GM12891 (cell line): ENCODE measurements around the gene TNFRSF8.
"Not testable (repeated sequence)": the region's sequence is repeated elsewhere in the genome, so short reads cannot be mapped to it uniquely, and the experiment has no call there.

Experiments
- DNase-seq: peaks from one replicate; pipeline ENCODE4 v3.0.0; 2011; ENCODE audit warnings: low spot score; ENCODE audit not compliant: insufficient read length
- FAIRE-seq: peaks from 2 replicates; lab custom pipeline; 2011; peaks lifted over from hg19 to GRCh38; lab: Jason Lieb, UNC
- PAX5 ChIP-seq: IDR thresholded peaks from 2 replicates; pipeline ENCODE4 v1.6.1; 2011; ENCODE audit warnings: low read length, moderate library complexity, mild to moderate bottlenecking; ENCODE audit not compliant: insufficient read depth, severe bottlenecking
- POLR2A ChIP-seq: IDR thresholded peaks from 2 replicates; pipeline ENCODE4 v1.6.1; 2011; ENCODE audit warnings: low read depth, low read length, control low read depth
- POLR2AphosphoS5 ChIP-seq: IDR thresholded peaks from 2 replicates; pipeline ENCODE4 v1.6.1; 2011; ENCODE audit warnings: low read depth, low read length, control low read depth
- POU2F2 ChIP-seq: IDR thresholded peaks from 2 replicates; pipeline ENCODE4 v1.6.1; 2011; ENCODE audit warnings: low read depth, mild to moderate bottlenecking, control low read depth, low read length, moderate library complexity
- SPI1 ChIP-seq: IDR thresholded peaks from 2 replicates; pipeline ENCODE4 v1.6.1; 2011; ENCODE audit warnings: low read depth, low read length, control low read depth
- TAF1 ChIP-seq: IDR thresholded peaks from 2 replicates; pipeline ENCODE4 v1.6.1; 2011; ENCODE audit warnings: low read depth, low read length, control low read depth

TNFRSF8 gene

DNA sequence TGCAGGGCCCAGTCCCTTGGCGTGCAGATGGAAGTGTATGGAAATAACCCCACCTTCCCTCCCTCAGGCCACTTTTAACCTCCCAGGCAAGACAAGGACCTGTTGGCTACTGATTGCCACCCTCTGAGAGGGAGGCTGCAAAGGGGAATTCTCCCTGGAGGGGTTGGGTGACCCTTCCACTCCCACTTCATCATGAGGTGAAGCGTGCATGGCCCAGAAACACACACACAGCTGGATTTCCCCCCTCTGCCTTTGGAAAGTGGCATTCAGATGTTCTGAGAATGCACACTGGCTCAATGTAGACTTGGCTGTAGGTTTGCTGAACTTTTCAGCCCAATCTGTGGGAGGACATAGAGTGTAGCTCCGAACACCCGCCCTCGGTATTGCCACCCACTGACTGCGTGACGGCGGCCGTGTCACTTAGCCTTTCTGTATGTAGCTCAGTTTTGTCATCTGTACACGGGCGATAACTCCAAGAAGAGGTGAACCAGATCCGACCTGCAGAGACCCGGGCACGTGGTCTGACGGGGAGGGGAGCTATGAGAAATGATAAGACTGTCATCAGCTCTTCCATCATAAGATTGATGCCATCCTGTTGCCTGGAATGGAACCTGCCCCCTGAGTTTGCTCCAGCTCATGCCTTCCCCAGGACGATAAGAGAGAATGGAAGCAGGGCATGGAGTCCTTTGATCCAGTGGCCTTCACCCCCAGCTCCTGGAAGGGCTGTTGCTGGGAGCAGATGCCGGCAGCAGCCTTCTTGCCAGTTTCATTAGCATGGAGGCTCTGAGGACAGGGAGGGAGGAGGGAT, 24.5 kb upstream of the TNFRSF8 start:
- TF ChIP-seq POLR2AphosphoS5 (no peak), SPI1 (no peak), PAX5 (no peak), TAF1 (no peak), POU2F2 (no peak)
- FAIRE-seq (no peak), DNase-seq (no peak)

DNA sequence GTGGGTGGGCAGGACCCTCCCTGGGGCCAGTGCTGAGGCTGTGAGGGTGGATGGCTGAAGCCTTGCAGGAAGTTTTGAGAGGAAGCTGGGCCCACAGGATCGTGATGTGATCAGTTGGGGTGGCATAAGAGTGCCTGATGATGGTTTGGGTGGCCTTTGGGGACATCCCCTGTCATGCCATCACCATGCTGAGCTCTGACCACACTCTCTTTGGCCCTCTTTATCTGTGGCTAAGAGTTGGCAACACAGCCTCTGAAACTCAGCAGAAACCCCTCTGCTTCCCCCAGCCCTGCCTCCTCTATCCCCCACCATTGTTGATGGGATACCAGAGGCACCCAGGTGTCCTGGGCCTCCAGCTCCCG, 24.0 kb upstream of the TNFRSF8 start:
- no peak for DNase-seq
- FAIRE-seq: peak; percentile 79
- no peak for TF ChIP-seq POLR2A
- TF ChIP-seq POU2F2: no peak
- no peak for TF ChIP-seq PAX5
- TF ChIP-seq POLR2AphosphoS5: no peak
- TF ChIP-seq TAF1: no peak
- TF ChIP-seq SPI1: no peak

- not testable (repeated sequence) for DNase-seq, FAIRE-seq
Measured at GRCh38 chr1:12039824-12040456, 23.2 kb upstream of the TNFRSF8 start.

DNA sequence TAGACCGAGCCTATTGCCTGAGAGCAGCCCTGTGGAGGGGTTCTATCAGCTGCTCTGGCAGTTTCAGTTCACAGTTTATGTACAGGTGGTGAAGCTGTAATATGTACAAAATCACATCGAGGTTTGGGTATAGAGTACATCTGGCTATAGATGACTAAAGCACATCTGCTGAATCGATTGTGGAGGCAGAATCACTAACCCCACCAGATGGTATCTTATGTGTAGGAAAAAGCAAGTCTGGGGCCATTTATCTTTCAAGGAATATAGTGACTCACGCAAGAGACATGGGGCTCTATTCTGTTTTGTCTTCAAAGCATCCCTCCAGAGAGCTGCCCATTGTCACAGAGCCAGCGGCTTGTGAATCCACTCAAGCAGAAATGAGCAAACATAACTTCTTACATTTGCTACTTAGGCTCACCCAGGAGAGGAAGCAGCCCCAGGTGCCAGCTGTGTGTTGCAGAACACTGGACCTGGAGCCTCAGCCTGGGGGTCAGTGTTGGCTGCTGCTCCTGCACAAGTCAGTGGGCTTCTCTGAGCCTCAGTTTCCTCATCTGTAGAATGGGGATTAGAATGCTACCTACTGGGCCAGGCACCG, 22.5 kb upstream of the TNFRSF8 start:
- FAIRE-seq (peak; percentile 95), DNase-seq (no peak)
- TF ChIP-seq POU2F2: 0 out of 2 replicates have a peak, but pooled peaks have one; percentile 4
- no peak; the same call in 1 of the 2 replicates for TF ChIP-seq POLR2AphosphoS5
- peak; percentile 45 for TF ChIP-seq PAX5
- TF ChIP-seq SPI1: peak; percentile 66

- FAIRE-seq: peak; percentile 65
- DNase-seq: not testable (repeated sequence)
Measured at GRCh38 chr1:12044187-12044877, 18.8 kb upstream of the TNFRSF8 start.

DNA sequence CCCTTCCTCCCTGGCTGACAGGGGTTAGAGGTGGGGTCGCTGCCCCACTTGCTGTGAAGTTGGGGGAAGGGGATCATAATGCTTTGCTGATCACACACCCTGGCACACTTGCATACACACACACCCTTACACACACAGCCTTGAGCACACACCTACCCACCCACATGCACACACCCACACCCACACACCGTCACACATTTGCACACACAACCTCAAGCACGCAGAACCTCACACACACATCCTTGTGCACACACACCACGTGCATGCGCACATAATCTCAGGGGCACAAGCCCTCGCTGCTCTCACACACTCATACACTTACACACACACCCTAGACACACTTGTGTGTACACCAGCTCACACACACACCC, 16.4 kb upstream of the TNFRSF8 start:
- no peak for DNase-seq
- peak; percentile 96 for FAIRE-seq
- no peak for TF ChIP-seq POLR2A
- TF ChIP-seq TAF1: no peak
- TF ChIP-seq SPI1: no peak

DNA sequence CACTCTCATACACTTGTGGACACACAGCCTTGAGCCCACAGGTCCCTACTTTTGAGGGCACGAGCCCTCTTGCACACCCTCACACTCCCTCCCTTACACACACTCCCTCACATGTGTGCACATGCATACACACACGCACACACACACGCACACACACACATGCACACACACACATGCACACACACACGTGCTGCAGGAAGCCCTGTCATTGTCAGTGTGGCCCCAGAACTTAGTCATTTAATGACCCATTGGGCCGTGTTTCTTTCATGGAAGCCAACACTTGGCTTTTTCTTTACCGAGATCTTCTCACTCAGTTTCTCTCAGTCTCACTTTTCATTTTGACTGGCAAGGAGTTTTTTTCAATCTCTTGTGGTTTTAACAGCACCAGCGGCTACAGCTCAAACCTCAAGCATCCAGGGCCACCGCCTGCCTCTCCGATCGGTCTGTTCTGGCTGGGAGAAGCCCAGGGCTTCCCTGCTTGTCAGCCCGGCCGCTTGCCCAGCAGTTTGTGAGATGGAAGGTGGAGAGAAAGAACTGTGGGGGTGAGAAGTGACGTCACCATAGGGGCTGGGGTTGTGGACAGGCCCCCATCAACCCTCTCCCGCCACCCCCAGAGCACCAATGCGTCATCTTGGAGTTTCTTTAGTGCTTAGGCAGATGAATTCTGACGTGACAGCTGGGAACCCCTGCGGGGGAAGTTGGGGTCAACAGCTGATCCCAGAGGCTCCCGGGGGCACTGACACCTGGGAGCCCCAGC, 15.8 kb upstream of the TNFRSF8 start:
- no peak for DNase-seq
- FAIRE-seq: no peak
- no peak for TF ChIP-seq POLR2AphosphoS5
- TF ChIP-seq PAX5: peak; percentile 18
- no peak for TF ChIP-seq TAF1
- no peak; the same call in 1 of the 2 replicates for TF ChIP-seq POLR2A
- TF ChIP-seq SPI1: no peak
- peak; percentile 94 for TF ChIP-seq POU2F2

- FAIRE-seq (no peak), DNase-seq (no peak)
- TF ChIP-seq POLR2AphosphoS5: no peak
- no peak for TF ChIP-seq SPI1
- no peak for TF ChIP-seq PAX5
- no peak for TF ChIP-seq POU2F2
- TF ChIP-seq POLR2A: no peak
- no peak for TF ChIP-seq TAF1
Measured at GRCh38 chr1:12048372-12048771, 14.7 kb upstream of the TNFRSF8 start.

DNA sequence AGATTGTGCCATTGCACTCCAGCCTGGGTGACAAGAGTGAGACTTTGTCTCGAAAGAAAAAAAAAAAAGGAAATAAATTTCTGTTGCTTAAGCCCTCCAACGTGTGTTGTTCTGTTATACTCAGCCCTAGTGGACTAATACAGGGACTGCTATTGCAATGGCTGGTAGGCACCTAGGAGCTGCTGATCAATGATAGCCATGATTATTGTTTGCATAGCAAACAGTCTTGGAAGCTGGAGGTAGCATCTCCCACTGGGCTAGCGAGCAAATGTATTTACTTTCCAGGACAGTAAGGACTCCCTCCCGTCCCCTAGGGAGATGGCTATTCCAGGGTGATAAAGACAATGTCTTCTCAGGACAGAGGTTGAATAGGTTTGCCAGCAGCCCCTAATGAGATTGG, 13.5 kb upstream of the TNFRSF8 start:
- DNase-seq: no peak
- TF ChIP-seq SPI1 (no peak), TAF1 (no peak), POU2F2 (no peak), PAX5 (no peak), POLR2AphosphoS5 (no peak), POLR2A (no peak)
- FAIRE-seq: peak; percentile 76
